ENCODE measurements around the gene PDIA5.

The PDIA5 gene

GRCh38 chr3:123153125-123154019 is 86.5 kb downstream of the PDIA5 start:
- TF ChIP-seq, protein P1, sequence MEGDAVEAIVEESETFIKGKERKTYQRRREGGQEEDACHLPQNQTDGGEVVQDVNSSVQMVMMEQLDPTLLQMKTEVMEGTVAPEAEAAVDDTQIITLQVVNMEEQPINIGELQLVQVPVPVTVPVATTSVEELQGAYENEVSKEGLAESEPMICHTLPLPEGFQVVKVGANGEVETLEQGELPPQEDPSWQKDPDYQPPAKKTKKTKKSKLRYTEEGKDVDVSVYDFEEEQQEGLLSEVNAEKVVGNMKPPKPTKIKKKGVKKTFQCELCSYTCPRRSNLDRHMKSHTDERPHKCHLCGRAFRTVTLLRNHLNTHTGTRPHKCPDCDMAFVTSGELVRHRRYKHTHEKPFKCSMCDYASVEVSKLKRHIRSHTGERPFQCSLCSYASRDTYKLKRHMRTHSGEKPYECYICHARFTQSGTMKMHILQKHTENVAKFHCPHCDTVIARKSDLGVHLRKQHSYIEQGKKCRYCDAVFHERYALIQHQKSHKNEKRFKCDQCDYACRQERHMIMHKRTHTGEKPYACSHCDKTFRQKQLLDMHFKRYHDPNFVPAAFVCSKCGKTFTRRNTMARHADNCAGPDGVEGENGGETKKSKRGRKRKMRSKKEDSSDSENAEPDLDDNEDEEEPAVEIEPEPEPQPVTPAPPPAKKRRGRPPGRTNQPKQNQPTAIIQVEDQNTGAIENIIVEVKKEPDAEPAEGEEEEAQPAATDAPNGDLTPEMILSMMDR (IDR thresholded peaks at IDR 0.05; ENCODE audit: insufficient read depth, low read length, poor library complexity, severe bottlenecking) = no peak
- H3K36me3 ChIP-seq (ENCODE audit: control insufficient read depth, insufficient read depth, low read length) = peaks cover 21% of the 10 kb centered on the region
- no peak overlapping the region for H3K4me3 ChIP-seq (replicated peaks; ENCODE audit: low read depth, low read length)
- DNase-seq (ENCODE audit: extremely low read depth, insufficient read length) = peak; percentile 26
- H3K27me3 ChIP-seq (replicated peaks; ENCODE audit: control insufficient read depth, insufficient read depth, low read length) = no peaks in the 10 kb centered on the region

- Histone ChIP-seq H3K36me3 (ENCODE audit: control insufficient read depth, insufficient read depth, low read length) (peaks cover 20% of the 10 kb centered on the region), H3K4me3 (replicated peaks; ENCODE audit: low read depth, low read length) (no peak overlapping the region), H3K27me3 (replicated peaks; ENCODE audit: control insufficient read depth, insufficient read depth, low read length) (no peaks in the 10 kb centered on the region)
- TF ChIP-seq, protein P1 (IDR thresholded peaks at IDR 0.05; ENCODE audit: insufficient read depth, low read length, poor library complexity, severe bottlenecking) = no peak
- no peak for DNase-seq (ENCODE audit: extremely low read depth, insufficient read length)
These were observed 87.5 kb downstream of the PDIA5 start for GRCh38 chr3:123154020-123154985.

DNA sequence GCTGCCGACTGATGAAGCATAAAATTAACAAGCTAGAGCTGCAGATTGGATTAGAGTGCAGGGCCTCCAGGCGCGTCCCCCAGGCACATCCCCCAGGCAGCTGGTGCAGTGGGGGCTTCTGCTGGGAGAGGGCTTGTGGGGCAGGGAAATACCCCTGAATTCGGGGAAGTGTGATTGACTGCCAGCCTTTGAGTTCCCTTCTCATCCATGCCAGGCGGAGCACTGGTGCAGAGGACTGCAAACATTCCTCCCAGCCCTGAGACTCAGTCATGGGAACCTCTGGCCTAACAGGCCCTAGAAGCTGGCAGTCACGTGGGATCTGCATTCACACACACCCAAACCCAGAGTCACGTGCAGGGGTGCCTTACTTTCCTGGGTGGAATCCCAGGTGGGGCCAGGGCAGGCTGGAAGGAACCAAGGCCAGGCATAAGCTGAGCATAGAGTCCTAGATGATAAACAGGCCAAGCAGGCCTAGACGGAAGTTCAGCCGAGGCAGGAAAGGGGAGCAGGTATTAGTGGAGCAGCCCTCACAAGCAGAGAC is 88.7 kb downstream of the PDIA5 start:
- Histone ChIP-seq H3K36me3 (ENCODE audit: control insufficient read depth, insufficient read depth, low read length) (peaks cover 24% of the 10 kb centered on the region), H3K27me3 (replicated peaks; ENCODE audit: control insufficient read depth, insufficient read depth, low read length) (no peaks in the 10 kb centered on the region), H3K4me3 (replicated peaks; ENCODE audit: low read depth, low read length) (no peak overlapping the region)
- DNase-seq (ENCODE audit: extremely low read depth, insufficient read length) = no peak
- TF ChIP-seq, protein P1 (IDR thresholded peaks at IDR 0.05; ENCODE audit: insufficient read depth, low read length, poor library complexity, severe bottlenecking) = no peak

GRCh38 chr3:123156276-123156995 is 89.6 kb downstream of the PDIA5 start:
- Histone ChIP-seq H3K27me3 (replicated peaks; ENCODE audit: control insufficient read depth, insufficient read depth, low read length) (no peaks in the 10 kb centered on the region), H3K36me3 (ENCODE audit: control insufficient read depth, insufficient read depth, low read length) (peaks cover 29% of the 10 kb centered on the region), H3K4me3 (replicated peaks; ENCODE audit: low read depth, low read length) (no peak overlapping the region)
- TF ChIP-seq, protein P1 (IDR thresholded peaks at IDR 0.05; ENCODE audit: insufficient read depth, low read length, poor library complexity, severe bottlenecking) = no peak
- no peak for DNase-seq (ENCODE audit: extremely low read depth, insufficient read length)

- TF ChIP-seq, protein P1 (IDR thresholded peaks at IDR 0.05; ENCODE audit: insufficient read depth, low read length, poor library complexity, severe bottlenecking) = no peak
- Histone ChIP-seq H3K4me3 (replicated peaks; ENCODE audit: low read depth, low read length) (no peak overlapping the region), H3K36me3 (ENCODE audit: control insufficient read depth, insufficient read depth, low read length) (peaks cover 31% of the 10 kb centered on the region), H3K27me3 (replicated peaks; ENCODE audit: control insufficient read depth, insufficient read depth, low read length) (no peaks in the 10 kb centered on the region)
- no peak for DNase-seq (ENCODE audit: extremely low read depth, insufficient read length)
These were observed 90.4 kb downstream of the PDIA5 start for GRCh38 chr3:123157209-123157597.

Data from GM06990 (cell line).